ENCODE results near the gene TUBA4B. TPM values are rescaled to one million over a fixed set of nuclear protein-coding genes. Genes with fewer than 3 reads are reported as not detected.
"Not testable (repeated sequence)": the region's sequence is repeated elsewhere in the genome, so short reads cannot be mapped to it uniquely, and the experiment has no call there.

TUBA4B gene
- total RNA-seq, 4 donors from 2014 or later: not detected

DNA sequence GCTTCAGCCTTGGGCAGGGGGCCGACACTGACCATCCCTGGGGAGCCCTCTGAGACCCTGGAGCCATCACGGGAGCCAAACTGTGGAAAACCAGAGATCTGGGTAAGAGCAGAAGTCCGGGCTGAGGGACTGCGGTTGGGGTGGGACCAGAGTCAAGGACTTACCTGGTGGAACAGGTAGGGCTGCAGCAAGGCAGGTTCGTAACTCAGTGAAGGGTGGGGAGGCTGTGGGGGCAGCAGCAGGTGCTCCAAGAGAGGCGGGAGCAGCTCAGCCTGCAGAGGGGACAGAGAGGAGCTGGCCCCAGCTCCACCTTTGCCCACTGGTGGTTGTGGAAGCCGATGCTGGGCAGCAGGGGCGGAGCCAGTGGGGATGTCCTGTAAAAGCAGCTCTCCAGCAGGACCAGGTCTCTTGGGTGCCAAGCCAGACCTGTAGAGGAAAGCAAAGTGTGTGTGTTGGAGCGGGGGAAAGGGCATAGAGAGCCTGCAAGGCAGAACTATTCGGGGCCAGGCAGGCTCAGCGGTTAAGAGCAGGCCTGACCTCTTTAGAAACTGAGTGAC is 49.4 kb downstream of the TUBA4B start:
- no peaks in the 10 kb centered on the region for H3K27me3 ChIP-seq
- H3K36me3 ChIP-seq: no peaks in the 10 kb centered on the region
- intact Hi-C loops (cut with DNase I): no loop called here
- no peak for DNase-seq
- H3K4me3 ChIP-seq (replicated peaks in 1 of 3): no peak overlapping the region
- WGBS, 2 donors: 54 to 55% methylated on average over 10 of the region's 11 CpGs
- H3K27ac ChIP-seq: no peak overlapping the region
- H3K9me3 ChIP-seq: no peaks in the 10 kb centered on the region
- TF ChIP-seq, protein P1, sequence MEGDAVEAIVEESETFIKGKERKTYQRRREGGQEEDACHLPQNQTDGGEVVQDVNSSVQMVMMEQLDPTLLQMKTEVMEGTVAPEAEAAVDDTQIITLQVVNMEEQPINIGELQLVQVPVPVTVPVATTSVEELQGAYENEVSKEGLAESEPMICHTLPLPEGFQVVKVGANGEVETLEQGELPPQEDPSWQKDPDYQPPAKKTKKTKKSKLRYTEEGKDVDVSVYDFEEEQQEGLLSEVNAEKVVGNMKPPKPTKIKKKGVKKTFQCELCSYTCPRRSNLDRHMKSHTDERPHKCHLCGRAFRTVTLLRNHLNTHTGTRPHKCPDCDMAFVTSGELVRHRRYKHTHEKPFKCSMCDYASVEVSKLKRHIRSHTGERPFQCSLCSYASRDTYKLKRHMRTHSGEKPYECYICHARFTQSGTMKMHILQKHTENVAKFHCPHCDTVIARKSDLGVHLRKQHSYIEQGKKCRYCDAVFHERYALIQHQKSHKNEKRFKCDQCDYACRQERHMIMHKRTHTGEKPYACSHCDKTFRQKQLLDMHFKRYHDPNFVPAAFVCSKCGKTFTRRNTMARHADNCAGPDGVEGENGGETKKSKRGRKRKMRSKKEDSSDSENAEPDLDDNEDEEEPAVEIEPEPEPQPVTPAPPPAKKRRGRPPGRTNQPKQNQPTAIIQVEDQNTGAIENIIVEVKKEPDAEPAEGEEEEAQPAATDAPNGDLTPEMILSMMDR (IDR thresholded peaks at IDR 0.05): no peak
- no peak for TF ChIP-seq POLR2A (IDR thresholded peaks at IDR 0.05)
- H3K4me1 ChIP-seq: no peaks in the 10 kb centered on the region

DNA sequence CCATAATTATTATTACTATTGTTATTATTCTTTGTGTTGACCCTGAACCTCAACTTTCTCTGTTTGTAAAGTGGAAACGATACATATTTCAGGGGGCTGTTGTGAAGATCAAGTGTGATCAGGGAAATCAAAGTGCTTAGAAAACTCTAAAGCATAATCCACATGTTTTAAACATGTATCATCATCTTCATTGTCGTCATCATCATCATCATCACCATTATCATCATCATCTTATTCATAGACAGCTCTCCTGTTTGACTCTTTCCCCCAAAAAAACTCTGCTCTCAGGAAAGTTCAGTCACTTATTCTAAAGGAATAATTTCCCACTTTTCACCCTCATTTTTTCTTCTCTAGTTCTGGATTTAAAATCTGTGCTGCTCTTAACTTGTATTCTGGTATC is 51.2 kb downstream of the TUBA4B start:
- WGBS, 2 donors: 55% methylated on average over 2 of the region's 2 CpGs
- no peak for TF ChIP-seq POLR2A (IDR thresholded peaks at IDR 0.05)
- TF ChIP-seq, protein P1 (IDR thresholded peaks at IDR 0.05): no peak
- H3K4me3 ChIP-seq (replicated peaks in 1 of 3): no peak overlapping the region
- no peak for DNase-seq
- H3K36me3 ChIP-seq: no peaks in the 10 kb centered on the region
- no peaks in the 10 kb centered on the region for H3K9me3 ChIP-seq
- no peaks in the 10 kb centered on the region for H3K4me1 ChIP-seq
- H3K27me3 ChIP-seq: peaks cover 9% of the 10 kb centered on the region
- intact Hi-C loops (cut with DNase I): no loop called here
- H3K27ac ChIP-seq: no peak overlapping the region

DNA sequence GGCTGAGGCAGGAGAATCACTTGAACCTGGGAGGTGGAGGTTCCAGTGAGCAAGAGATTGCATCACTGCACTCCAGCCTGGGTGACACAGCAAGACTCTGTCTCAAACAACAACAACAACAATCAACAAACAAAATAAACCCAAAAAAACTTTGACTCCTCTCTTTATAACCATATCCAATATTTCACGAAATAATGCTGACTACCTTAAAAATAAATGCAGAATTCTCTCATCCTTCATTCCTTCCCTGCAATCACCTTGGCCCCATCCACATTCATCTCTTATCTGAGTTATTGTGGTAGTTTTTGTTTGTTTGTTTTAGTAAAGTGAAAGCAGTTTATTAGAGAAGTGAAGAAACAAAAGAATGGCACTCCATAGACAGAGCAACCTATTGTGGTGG is 53.0 kb downstream of the TUBA4B start:
- TF ChIP-seq, protein P1 (IDR thresholded peaks at IDR 0.05): no peak
- TF ChIP-seq POLR2A (IDR thresholded peaks at IDR 0.05): no peak
- DNase-seq: no peak
- H3K27ac ChIP-seq: no peak overlapping the region
- intact Hi-C loops (cut with DNase I): no loop called here
- peaks cover 10% of the 10 kb centered on the region for H3K27me3 ChIP-seq
- H3K36me3 ChIP-seq: no peaks in the 10 kb centered on the region
- no peaks in the 10 kb centered on the region for H3K9me3 ChIP-seq
- H3K4me3 ChIP-seq (replicated peaks in 1 of 3): no peak overlapping the region
- 83 to 85% methylated on average over 1 of the region's 1 CpG for WGBS, 2 donors
- H3K4me1 ChIP-seq: no peaks in the 10 kb centered on the region

DNA sequence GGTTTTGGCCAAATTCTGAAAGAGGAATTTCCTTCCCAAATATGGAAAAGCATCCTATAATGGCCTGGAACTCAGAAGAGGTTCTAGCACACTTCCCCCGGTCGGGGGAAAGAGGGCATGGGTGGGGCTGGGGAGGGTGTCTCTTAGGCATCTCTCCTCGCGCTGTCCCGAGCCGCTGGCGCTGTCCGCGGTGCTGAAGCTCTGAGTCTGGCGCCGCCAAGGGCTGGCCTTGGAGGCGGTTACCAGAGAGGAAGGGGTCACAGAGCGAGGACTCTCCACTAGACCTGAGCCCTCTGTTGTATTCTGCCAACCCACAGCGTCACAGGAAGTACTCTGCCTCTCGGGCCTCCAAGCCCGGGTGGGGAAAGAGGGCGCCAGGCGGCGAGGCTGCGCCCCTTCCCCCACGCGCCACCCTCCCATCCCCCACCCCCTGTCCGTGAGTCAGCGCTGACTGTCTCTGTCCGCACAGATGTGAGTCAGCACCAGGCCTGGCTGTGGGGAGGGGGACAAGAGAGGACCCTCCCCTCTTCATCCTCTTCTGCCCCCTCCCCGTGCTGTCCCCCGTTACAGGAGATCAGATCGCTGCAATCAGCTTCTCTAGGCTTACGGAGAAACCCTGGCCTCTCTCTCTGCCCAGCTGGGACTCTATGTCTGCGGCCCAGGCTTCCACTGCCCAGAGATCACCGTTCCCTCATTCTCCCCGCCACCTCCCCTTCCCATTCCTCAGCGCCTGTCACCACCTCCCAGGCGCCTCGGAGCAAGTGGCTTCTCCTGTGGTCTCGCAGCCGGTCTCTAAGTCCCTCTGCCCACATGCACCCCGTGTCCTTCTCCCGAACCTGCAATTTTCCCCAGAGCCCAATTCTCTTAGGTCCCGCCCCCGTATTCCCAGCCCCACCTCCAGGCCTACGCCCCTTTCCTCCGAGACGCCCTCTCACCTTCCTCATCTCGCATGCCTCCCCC is 55.4 kb downstream of the TUBA4B start:
- Histone ChIP-seq H3K36me3 (no peaks in the 10 kb centered on the region), H3K9me3 (no peaks in the 10 kb centered on the region), H3K27me3 (peaks cover 10% of the 10 kb centered on the region), H3K4me3 (replicated peaks in 1 of 3) (no peak overlapping the region), H3K27ac (no peak overlapping the region), H3K4me1 (no peaks in the 10 kb centered on the region)
- peak; percentile 38 to 64 for DNase-seq
- intact Hi-C loops (cut with DNase I): no loop called here
- TF ChIP-seq, protein P1 (IDR thresholded peaks at IDR 0.05): no peak
- no peak for TF ChIP-seq POLR2A (IDR thresholded peaks at IDR 0.05)
- 5 to 9% methylated on average over 22 to 39 of the region's 45 CpGs for WGBS, 2 donors

DNA sequence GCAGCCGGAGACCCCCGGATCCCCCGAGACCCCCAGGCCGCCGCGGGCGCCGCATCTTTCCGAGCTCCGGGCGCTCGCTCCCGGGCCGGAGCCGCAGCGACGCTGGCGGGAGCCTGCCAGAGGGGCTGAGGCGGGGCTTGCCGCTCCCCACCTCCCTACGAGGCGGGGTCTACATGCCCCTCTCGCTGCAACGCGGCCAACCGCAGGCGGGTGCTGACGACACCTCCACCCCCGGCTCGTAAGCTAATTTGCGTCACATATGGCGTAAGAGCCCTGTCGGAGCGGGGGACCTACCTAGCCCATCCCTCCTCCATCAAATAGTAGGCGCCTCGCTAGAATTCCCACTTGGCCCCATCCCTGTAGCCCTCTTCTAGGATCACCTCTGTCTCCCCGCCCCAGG is 56.2 kb downstream of the TUBA4B start, which contains the start of gene PTPRN:
Gene PTPRN, minus strand, starts transcription at position 124 of the 400 bp plus-strand sequence. Its CDS starts 69 bp downstream, at position 55.
- intact Hi-C loops (cut with DNase I): no loop called here
- peaks cover 10% of the 10 kb centered on the region for H3K27me3 ChIP-seq
- no peaks in the 10 kb centered on the region for H3K36me3 ChIP-seq
- no peaks in the 10 kb centered on the region for H3K9me3 ChIP-seq
- H3K27ac ChIP-seq: no peak within 1 kb of the TSS
- H3K4me3 ChIP-seq (replicated peaks in 1 of 3): no peak within 1 kb of the TSS
- no peaks in the 10 kb centered on the region for H3K4me1 ChIP-seq
- TF ChIP-seq POLR2A (IDR thresholded peaks at IDR 0.05): no peak
- TF ChIP-seq, protein P1 (IDR thresholded peaks at IDR 0.05): no peak
- WGBS, 2 donors: 5 to 9% methylated on average over 12 to 19 of the region's 37 CpGs
- DNase-seq: no peak

DNA sequence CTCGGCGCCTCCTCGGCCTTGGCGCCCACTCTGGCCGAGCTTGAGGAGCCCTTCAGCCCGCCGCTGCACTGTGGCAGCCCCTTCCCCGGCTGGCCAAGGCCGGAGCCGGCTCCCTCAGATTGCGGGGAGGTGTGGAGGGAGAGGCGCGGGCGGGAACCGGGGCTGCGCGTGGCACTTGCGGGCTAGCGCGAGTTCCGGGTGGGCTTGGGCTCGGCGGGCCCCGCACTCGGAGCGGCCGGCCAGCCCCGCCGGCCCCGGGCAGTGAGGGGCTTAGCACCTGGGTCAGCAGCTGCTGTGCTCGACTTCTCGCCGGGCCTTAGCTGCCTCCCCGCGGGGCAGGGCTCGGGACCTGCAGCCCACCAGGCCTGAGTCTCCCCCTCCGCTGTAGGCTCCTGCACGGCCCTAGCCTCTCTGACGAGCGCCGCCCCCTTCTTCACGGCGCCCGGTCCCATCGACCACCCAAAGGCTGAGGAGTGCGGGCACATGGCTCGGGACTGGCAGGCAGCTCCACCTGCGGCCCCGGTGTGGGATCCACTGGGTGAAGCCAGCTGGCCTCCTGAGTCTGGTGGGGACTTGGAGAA is 59.7 kb downstream of the TUBA4B start:
- DNase-seq; H3K27me3 ChIP-seq; H3K4me3 ChIP-seq (replicated peaks in 1 of 3); H3K9me3 ChIP-seq; intact Hi-C loops (cut with DNase I); H3K27ac ChIP-seq; H3K4me1 ChIP-seq; H3K36me3 ChIP-seq: not testable (repeated sequence)
- 83 to 94% methylated on average over 34 to 46 of the region's 49 CpGs for WGBS, 2 donors
